Activated CD4-positive, CD25-positive, alpha-beta regulatory T cell treated with anti-CD3 and anti-CD28 coated beads, Interleukin-2, amount 50 U/mL, for 72 hours (primary cell): ENCODE data around the gene NOC4L.

Source experiments
- DNase-seq: peaks from one replicate; pipeline ENCODE4 v3.0.0; 2021

NOC4L gene

DNA sequence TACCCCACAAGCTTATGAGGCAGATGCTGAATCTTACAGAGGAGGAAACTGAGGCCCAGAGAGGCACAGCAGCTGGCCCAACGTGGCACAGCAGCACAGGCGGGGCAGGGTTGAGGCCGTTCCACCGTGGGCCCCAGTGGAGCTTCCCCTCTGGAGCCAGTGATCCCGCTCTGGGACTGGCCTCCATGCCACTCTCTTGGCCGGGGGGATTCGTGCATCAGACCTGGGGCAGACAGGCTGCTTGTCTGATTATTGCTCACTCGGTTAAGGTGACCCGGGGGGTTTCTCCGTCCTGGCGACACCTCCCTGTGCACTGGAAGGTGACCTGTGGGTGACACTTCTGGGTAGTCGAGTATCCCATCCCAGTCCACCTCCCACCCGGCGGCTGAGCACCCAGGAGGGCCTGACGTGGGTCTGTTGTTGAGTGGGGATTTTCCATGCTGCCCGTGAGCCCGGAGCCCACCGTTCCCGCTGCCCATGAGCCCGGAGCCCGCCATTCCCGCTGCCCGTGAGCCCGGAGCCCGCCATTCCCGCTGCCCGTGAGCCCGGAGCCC lies 27.8 kb downstream of the NOC4L start:
- no peak for DNase-seq

DNA sequence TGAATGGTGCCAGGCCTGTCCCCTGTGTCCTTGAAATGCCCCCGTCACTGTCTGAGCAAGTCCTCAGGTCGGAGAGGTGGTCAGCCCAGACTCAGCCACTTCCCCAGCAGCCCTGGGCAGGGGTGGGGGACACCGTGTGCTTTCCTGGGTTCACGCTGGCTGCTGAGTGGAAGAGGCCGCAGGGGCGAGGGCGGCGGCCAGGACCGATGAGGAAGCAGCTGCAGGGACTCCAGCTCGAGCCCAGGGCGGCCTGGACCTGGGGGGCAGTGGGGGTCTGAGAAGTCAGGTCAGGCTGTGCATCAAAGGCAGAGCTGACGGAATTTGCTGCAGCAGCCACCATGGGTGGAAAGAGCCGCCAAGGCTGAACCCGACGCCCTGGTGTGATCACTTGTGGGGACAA lies 28.4 kb downstream of the NOC4L start:
- DNase-seq = no peak

DNA sequence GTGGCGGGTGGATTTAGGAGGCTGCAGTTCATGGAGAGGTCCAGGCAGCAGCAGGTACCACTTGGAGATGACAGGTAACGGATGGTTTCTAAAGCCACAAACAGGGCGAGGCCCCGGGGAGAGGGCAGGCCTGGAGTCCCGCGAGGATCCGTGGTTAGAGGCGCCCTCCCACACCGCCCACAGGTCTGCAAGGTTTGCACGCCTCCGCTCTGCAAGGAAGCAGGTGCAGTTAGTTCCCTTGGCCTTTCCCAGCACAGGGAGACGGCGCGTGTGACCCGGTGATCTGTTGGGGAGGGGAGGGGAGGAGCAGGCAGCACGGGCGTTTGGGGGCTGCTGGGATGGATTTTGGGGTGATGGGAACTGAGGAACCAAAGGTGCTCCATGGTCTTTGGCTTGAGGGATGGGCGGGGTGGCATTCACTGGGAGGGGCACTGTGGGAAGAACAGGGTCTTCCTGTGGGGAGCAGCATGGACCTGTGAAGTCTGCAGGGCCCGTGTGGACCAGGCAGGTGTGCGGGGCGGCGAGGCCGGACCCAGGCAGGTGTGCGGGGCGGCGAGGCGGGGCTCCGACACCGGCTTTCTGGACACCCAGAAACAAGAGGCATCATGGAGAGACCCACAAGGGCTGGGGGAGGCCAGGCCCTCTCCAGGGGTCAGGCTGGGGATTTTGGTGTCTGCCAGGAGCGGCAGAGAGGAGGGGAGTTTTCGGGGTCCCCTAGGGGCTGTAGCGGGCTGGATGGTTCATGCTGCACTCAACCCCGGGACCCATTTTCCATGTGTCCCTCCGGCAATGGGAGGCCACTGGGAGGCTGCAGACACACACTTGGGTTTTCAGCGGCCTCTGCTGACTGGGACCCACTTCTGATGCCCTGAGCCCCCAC lies 29.1 kb downstream of the NOC4L start:
- DNase-seq = no peak

DNA sequence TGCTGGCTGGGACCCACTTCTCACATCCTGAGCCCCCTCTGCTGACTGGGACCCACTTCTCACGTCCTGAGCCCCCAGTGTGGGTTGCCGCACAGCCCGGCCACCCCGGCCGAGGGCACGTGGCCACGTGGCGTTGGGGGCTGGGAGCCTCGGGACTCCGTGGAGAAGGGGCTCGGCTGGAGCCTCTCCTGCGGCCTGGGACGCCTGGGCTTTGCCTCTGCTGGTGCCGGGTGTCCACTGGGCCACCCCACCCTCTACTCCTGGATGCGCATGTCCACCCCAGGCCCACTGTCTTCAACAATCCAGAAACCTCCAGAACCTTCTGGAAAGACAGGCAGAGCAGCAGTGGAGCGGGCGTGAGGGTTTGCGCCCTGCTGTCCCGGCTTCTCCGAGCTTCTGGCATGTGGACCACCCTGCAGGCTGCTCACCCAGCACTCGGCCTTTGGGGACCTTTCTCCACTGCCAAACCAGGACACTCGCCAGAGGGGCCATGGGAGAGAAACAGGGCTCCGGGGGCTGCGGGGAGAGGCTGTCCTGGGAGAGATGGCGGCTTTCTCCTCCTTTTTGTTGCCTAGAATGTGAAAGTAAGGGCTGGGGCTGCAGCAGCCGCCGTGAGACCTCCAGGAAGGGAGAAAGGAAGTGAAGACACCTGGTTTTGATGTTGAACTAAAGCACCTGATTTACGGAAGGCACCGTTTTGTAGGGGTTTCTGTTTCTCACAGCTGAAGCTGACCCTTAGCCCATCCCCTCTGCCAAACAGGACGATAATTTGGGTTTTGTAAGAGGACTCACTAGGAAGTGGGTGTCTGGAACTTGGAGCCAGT lies 30.0 kb downstream of the NOC4L start:
- DNase-seq = no peak

DNA sequence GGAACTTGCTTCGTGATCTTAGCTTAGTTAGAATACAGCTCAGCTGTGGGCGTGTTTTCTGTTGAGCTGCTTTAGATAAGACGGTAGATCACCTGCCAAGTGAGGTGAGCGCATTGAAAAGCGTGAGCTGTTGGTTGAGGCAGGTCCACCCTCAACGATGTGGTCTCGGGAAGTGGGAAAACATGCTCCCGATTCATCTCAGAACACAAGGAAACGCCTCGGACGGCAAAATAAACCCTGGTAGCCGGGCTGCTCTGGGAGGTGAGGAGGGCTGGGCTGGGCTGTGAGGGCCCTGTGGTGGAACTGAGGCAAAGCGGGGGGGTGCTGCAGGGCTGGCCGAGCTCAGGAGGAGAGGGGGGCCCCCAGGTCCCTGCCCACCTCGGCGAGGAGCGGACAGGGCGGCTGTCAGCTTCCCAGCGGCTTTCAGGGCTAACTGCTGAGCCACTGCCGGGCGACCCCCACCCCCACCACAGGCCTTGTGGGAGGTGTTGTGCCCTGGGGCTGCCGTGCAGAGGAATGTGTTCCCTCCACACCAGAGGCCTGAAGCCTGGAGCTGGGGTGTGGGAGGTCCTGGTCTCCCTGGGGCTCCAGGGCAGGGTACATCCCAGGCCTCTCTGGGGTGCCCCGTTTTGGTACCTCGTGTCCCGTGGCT lies 30.7 kb downstream of the NOC4L start:
- DNase-seq = no peak

DNA sequence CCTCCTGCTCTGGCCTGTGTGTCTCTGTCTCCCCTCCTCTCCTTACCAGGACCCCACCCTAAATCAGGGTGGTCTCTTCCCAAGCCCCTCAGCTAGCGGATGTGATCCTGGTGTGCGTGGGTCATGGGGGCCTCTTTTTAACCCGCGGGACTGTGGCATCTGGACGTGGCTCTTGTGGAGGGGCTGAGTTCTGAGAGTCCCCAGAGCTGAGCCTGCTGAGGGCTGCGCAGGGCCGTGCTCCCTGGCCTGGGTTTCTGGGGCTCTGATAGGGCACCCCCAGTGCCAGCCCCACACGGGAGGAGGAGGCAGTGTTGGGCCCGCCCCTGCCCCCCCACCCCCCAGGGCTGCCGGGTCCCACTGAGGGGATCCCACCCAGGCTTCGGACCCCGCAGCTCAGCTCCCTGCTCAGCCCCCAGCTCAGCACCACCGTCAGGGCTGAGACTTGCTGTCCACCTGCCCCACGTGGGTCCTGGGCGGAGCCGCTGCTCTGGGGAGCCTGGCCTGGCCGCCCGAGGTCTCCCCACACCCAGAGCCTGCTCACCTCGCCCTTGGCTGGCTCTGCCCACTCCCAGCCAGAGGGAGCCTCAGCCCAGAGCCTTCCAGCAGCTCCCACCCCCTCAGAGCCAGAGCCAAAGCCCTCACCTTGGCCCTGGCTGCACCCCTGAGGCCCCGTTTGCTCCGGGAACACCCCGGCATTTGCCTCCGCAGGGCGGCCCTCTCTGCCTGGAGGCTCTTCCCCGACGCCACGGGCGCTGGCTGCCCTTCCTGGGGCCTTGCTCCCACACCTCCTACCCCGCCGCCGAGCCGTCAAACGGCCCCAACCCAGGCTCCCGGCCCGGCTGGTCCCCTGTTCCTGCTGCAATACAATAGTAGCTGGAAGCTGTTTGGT lies 31.5 kb downstream of the NOC4L start:
- no peak for DNase-seq

DNA sequence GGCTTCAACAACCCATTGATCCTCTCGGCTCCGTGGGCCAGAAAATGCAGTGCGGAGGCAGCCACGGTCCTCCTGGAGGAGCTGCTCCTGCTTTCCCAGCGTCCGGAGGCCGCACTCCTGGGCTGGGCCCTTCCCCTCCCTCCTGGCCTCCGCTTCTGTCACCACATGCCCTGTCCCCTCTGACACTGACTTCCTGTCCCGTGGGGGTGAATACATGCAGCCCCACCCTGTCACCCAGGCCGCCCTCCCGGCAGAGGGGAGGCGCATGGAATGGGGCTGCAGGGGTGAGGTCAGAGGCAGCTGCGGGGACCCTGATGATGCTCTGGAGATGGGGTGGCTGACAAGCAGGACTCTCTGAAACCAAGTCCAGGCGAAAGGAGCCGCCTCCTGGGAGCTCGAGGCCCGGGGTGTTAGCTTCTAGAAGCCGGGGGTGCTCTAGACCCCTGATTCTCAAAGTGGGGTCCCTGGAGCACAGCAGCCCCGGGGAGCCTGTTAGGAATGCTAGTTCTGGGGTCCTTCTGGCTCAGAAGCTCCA lies 32.2 kb downstream of the NOC4L start:
- DNase-seq = no peak

DNA sequence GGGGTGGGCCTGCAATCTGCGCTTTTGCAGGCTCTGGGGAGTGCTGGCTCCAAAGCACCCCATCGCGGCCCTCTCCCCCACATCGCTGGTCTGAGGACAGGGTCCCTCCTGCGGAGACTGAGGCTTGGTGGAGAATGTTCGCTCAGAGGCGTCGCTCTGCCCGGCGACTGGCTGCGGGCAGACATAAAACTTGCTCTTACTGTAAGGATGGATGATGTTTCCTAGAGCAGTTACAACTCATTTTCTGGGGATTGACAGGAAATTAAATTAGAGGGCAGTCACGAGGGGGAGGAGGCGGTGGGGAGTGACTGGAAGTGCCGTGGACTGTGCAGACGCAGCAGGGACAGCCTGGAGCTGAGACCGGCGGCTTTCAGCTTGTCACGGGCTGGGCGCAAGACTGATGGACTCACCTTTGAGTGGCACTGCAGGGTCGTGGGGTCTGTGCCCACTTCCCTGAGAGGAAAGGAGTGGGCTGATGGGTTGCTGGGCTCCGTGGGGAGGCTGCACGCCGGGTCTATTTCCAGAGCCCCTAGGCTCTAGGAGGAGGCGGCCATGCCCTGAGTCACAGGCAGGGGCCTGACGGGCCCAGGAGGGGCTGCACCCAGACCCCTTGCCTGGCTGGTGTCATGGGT lies 32.8 kb downstream of the NOC4L start:
- no peak for DNase-seq

DNA sequence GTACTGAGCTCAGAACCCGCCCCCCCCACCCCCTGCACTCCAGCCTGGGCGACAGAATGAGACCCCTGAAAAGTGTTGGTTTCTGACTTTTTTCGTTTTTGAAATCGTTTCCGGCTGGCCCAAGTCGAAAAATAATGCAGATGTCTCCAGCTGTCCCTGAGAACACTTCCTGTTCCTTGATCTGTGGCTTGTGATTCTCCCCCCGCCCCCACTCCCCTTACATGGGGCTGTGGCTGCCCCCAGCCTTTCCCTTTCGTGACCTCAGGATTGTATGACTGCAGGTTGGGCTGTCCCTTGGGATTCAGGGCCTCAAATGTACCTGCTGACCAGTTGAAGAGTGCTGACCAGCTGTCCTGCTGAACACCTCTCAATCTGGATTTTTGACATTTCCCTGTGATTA lies 34.1 kb downstream of the NOC4L start:
- no peak for DNase-seq

DNA sequence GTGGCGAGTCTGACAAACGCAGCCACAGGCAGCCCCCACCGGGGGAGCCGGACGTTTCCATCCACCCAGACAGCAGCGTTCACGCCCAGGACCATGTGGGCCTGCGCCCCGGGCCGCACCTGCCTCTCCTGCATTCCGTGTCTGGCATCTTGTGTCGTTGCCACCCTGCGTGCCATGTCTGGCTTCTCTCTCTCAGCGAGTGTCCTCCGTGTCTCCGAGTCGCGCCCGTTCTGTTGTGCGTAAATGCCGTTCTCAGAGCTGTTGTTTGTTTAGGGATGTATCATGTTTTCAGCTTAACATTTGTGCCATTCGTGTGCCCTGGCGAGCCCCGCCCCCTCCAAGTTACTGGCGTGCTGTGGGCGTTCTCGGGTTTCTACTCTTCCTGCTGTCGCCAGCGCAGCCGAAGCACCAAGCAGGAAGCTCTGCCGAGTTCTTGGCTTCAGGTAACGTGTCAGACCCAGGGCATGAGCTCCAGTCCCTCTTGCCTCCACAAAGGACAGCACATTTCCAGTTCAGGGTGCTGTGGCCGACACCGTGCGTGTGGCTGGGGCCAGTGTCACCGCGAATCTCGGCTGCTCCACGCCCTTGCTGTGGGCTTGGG lies 34.6 kb downstream of the NOC4L start:
- DNase-seq = no peak

DNA sequence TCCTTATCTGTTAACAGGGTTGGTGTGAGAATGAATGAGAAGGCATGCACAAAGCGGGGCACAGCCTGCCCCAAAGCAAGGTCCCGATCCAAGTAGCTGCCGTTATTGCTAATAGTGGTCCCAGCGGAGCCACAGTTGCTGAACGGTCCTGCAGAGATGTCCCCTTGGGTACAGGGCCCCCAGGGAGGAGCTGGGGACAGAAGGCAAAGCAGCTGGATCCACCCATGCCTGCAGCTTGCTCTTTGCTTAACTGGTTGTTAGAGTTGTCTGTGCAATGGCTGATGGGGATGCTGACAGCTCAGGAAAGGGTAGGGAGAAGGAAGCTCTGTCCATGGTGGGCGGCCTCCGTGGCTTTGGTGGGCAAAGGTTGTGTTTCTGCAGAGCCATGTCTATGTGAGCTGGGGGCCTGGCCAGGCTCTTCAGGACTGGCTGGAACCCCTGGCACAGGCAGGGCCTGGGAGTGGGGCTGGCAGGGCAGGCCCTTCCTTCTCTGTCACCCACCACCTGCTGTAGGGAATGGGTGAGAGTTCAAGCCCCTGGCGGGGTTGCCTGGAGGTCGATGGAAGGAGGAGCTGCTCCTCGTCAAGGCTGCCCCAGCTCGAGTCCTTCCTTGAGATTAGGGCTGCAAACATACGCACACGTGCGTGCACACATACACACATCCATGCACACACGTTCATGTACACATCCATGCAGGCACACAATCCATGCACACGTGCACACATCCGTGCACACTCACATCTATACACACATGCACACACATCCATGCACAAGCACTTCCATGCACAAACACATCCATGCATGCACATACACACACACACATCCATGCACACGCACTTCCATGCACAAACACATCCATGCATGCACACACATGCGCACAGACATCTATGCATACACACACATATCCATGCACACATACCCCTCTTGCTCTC lies 35.4 kb downstream of the NOC4L start:
- DNase-seq = no peak

DNA sequence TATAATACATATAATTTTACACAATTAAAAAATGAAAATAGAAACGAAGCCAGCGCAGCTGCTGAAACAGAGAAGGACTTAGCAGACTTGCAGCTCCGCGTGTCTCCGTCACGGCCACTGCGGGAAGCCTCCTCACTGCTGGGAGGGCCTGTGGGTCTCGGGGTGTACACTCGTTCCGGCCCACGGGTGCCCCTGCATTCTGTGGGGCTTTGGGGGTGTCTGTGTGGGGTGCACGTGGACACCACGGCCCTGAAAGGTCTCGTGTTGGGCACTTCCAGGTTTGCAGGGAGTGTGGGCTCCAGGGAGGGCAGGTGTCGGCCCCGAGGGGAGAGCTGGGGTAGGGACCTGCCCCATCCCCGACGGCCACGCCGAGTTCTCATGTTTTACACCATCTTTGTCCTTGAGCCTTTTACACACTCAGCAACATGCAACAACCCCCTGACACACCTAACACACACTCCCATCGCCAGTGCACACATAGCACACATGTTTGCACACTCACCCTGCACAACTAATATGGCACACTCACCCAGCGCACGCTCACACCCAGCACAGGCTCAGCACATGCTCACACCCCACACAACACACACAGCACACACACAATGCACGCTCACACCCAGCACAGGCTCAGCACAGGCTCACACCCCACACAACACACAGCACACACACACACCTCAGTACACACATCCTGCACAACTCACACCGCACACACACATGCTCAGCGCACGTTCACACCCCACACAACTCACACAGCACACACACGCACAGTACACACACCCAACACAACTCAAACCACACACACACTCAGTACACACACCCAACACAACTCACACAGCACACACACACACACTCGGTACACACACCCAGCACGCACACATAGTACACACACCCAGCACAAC lies 36.6 kb downstream of the NOC4L start:
- no peak for DNase-seq

DNA sequence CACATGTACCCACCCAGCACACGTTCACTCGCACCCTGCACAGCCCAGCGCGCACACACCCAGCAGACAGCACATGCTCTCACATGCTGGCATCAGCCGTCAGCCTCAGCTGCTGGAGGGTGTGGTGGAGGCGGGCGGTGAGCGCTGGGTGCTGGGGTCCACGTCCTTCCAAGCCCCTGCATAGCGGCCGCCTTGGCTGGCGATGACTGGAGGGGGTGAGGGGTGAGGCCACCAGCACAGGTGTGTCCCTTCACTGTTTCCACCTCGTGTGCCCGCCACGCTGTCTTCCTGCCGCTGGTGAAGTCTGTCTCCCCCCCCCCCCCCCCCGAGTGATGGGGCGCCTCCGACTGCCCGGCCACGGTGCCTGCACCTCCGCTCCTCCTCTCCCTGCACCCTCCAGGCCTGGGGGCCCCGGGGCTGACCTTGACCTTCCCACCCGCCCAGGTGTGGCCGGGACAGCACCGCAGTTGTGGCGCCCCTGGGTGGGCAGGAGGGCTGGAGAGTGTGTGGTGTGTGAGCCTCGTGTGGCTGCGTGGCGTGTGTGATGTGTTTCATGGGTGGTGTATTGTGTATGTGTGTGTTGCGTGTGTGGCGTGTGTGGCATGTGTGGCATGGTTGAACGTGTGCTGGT lies 37.4 kb downstream of the NOC4L start:
- no peak for DNase-seq

DNA sequence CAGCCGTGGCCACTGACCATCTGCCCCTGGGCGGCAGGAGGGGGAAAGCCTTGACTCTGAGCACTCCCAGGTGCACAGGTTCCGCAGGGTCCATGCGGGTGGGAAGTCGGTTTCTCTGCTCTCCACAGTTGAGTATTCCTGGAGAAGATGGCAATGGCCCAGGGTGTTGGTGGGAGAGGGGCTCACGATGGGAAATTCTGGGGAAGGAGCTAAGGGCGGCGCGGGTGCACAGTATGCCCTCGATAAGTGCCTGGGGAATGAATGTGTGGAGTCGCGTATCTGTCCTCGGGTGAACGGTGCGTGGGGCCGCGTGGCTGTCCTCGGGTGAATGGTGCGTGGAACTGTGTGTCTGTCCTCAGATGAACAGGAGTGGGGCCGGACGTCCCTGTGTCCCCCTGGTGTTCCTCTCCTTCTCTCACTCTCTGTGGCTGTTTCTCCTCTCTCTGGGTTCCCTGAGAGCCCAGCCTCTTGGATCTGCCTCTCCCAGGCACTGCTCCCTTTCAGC lies 38.0 kb downstream of the NOC4L start:
- no peak for DNase-seq

DNA sequence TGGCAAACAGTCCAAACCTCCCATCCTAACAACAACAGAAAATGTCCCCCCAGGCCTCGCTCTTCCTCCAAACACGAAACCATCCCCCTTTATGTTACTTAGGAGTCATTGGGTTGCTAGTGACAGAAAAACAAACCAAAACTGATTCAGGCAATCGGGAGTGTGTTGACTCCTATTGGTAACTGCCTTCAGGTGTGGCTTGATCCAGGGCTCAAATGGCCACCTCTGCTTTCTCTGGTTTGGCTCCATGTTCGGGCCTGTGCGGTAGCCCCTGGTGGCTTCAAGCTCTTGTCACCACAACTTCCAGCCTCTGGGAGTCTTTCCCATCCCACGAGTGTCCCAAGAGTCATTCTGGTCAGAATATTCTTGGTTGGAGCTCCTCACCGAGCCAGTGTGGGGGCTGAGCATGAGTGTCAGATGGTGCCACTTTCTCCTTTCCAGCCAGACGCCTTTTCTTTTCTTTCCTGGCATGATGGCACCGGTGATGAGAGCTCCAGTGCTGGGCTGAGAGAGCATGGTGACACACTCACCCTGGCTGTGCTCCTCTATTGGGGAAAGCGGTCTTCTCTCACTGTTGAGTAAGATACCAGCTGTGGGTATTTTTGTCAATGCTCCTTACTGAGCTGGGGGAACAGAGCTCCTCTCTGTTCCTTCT lies 38.6 kb downstream of the NOC4L start:
- DNase-seq = no peak

DNA sequence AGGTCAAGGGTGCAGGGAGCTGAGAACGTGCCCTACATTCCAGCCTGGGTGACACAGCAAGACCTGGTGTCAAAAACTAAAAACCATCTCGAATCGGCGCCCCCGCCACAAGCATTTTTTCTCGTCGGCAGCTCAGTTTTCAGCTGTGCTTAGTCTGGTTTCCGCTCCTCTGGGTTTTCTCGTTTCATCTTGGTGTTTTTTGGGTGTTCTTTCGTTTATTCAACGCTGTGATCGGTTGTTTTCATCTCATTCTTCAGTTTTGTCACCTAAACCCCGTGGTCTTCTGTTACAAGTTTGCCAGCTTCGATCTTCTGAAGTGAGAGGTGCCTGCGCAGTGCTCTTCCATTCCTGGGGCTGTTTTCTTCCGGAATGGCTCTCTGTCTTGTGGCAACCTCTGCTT lies 41.4 kb downstream of the NOC4L start:
- DNase-seq = no peak

DNA sequence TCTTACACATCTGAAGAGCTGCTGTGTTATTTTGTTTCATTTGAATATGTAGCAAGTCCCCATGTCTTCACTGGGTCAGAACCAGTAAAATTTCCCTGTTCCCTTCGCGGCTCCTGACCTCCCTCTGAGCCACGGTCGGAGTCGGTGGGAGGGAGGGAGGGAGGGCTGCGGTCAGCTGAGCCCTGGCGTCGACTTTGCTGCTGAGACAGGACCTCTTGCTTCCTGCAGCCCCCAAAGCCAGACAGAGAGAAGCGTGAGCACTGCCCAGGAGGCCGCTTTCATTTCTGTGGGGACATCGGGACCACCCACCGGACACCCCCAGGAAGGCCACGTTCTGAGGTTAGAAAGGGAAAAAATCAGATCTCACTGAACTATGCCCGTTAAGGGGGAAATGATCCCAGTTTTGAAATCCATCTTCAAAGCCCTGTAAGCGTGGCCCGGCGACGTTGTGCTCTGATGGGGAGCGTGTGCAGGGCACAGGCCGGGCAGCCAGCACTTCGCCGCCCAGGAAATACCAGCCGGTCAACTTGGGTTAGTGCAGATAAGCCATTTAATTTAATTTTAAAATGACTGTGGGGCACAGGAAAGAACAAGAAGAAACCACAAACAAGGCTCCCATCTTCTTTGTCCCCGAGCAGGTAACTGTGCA lies 42.1 kb downstream of the NOC4L start:
- no peak for DNase-seq
